Inflammatory macrophage treated with lipopolysaccharide for 1 hour (primary cell): ENCODE measurements around the gene RAD51.

Experiments used
- DNase-seq, 2 donors: peaks; one replicate each; pipeline ENCODE4 v3.0.0-alpha.2; 2020 to 2022

Gene RAD51

DNA sequence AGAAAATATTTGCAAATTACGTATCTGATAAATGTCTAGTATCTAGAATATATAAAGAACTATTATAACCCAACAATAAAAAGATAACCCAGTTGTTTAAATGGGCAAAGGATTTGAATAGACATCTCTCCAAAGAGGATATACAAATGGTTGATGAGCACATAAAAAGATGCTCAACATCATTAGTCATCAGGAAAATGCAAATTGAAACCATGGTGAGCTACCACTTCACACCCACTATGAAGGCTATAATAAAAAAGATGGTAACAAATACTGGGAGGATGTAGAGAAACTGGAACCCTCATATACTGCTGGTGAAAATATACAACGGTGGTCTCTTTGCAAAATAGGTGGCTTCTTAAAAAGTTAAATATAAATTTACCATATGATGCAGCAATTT, 28.0 kb downstream of the RAD51 start:
- peak in 1 of 2 donors; percentile 9 for DNase-seq

- no peak for DNase-seq
Observed at GRCh38 chr15:40723919-40724318, 28.9 kb downstream of the RAD51 start.

GRCh38 chr15:40731034-40731433, 36.1 kb downstream of the RAD51 start:
- DNase-seq: no peak

DNA sequence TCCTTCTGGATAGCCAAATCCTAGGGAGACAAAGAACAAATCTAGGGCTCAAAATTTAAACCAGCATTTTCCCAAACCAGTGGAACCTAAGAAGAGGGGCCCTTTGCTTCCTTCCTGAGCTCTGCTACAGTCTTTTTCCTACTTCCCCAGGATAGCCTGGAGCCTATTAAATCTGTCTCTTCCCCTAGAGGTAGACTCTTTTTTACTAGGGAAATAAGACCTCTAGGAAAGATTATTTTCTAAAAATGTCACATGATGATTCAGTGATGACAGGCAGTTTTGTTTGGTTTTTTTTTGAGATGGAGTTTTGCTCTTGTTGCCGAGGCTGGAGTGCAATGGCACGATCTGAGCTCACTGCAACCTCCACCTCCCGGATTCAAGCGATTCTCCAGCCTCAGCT, 41.6 kb downstream of the RAD51 start:
- DNase-seq: no peak

- no peak for DNase-seq
Observed at GRCh38 chr15:40737048-40737447, 42.1 kb downstream of the RAD51 start.

DNA sequence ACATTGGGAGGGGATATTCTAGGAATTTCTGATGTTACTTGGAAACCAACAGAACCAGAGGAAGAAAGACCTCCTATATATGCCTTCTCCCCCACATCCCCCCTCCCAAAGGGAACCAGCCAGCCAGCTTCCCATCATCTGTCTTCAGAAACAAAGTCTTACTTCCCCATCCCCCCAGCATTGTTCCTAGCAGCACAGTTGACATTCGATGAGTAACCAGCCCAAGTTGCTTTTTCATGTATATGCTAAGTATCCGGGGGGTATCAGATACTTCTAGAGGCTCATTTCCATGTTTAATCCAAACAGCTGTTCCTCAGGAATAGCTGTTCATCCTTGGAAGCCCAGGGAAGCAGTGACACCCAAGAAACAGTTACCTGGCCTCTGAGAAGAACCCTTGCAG, 44.1 kb downstream of the RAD51 start:
- no peak for DNase-seq

- no peak for DNase-seq
Observed at GRCh38 chr15:40739854-40740253, 44.9 kb downstream of the RAD51 start.

- no peak for DNase-seq
Observed at GRCh38 chr15:40743485-40743901, 48.5 kb downstream of the RAD51 start.

DNA sequence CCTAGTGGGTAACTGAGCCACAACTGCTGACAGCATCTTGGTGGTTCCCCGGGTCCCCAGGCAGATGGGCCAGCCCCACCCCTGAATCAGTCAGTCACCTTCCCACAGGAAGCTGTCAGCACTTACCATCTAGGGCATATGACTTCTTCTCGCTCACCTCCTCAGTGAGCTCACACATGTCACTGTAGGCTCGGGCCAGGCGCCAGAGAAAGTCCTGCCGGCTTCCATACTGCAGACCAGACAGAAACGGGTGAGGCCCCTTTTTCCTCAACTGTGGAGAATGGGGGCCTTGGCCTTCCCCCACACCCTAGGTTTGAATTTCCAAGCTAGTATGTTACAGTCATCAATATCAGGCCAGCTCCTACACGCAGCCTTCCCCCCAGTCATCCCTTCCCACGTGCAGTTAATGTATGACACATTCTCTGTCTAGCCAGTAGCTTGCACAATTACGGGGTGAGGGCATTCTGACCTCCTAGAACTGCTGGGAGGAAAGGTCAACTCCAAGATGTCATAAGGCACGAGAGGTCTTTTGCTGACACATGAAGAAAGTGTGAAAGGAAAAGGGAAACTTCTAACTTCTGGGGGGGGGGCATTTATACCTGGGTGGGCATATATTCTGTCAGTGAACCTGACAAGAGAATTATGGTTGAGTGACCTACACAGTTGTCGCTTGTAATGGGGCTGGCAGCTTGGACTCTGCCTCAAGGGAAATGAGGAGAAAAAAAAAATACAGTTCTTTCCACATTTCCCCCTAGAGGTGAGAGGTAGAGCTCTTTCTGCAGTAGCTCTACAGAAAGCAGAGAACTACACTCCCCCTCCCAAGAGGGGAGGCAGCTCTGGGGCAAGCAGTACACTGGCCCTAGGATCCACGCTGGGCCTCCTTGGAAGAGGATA, 49.2 kb downstream of the RAD51 start:
- DNase-seq: peak; percentile 95 to 98

DNA sequence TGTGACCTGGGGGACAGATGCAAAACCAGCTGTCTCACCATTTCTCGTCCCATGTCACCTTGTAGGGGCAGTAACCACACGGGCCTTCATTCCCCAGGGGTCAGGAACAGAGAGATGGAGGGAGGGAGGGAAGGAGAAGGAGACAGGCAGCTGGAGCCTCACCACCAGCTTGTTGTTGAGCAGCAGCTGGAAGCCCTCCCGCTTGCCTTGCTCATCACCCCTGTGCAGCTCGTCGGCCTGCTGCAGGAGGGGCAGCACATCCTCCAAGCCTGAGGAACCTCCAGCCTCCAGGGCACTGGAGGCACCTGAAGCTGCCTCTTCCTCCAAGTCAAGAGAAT, 49.8 kb downstream of the RAD51 start:
- no peak for DNase-seq

GRCh38 chr15:40746916-40747418, 52.0 kb downstream of the RAD51 start:
- peak; percentile 61 to 66 for DNase-seq

DNA sequence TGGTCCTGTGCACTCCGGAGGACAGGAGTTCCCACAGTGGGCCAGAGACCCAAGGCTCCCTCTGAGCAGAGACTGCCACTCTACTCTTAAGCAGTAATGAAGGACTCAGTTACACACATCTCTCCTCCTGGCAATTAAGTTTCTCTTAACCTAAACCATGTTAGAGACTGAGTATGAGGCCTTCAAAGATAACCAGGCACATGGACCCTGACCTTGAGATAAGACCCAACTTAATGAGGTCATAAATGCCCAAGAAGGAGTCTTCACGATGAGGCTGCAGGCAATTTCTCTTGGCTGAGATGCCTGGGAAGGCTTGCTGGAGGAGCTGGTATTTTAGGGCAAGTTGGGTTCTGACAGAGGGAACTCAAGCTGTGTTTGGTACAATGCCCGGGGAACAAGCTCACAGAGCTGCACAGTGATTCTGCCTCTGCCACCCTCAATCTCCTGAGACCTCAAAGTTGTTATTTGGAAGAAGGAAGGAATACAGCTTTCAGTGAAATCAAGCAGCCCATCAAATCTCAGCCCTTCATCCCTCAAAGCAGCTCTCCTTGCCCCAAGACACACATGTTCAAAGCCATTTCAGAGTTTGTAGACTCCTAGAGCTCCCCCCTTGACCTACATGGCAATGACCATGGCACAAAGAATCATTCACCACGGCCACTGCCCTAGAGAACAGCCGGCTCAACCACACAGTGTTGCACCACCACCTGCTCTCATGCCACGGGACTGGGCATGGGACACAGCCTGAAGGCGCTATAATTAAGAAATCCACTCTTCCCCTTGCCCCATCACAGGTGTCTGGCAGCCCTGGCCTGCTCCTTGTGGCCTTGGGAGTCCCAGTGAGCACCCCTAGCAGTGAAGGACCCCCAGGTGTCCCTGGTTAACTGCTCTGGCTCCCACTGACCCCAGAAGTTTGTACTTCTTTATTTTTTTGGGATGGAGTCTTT, 53.0 kb downstream of the RAD51 start:
- peak; percentile 18 to 73 for DNase-seq

DNA sequence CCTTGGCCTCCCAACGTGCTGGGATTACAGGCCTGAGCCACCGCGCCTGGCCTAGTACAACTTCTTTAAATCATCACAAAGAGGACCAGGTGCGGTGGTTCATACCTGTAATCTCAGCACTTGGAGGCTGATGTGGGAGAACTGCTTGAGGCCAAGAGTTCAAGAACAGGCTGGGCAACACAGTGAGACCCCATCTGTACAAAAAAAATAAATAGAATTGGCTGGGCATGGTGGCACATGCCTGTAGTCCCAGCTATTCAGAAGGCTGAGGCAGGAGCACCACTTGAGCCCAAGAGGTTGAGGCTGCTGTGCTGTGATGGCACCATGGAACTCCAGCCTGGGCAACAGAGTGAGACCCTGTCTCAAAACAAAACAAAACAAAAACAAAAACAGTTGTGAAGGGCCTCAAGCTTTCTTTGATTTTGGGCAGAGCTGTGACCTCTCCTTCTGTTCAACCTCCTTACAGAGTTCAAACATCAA, 54.2 kb downstream of the RAD51 start:
- no peak for DNase-seq

DNA sequence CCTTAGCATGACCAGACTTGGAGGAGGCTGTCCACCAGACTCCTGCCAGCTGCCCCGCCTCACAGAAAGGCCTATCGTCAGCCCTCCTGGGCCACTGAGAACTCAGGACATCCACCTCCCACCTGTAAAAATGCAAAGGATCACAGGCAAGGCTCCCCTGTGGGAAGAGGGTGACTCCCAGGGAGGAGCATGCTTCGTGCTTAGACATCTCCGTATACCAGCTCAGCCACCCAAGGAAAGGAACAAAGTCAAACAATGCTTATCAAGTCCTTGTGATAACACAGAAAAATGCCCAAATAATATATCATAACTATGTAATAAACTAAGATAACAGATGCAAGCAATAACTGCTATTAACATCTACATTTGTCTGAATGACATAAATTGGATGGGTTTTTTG, 55.9 kb downstream of the RAD51 start:
- no peak for DNase-seq

- DNase-seq: no peak
Observed at GRCh38 chr15:40751745-40752144, 56.8 kb downstream of the RAD51 start.

DNA sequence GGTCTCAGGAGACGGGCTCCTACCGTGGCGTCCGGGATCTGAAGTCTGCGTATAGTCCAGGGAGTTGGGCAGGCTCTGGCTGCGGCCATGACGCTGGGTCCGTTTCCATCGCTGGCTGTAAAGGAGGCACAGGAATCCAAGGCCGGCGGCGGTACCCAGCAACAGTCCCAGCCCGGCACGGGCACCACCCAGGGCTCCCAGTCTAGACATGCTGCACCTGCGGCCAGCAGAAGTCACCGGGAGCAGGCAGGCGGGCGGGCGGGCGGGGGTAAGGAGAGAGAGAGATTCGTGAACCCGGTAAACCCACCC, 59.6 kb downstream of the RAD51 start:
- DNase-seq: no peak

- DNase-seq: peak; percentile 87 to 96
Observed at GRCh38 chr15:40754883-40755811, 60.2 kb downstream of the RAD51 start, which contains the start of gene RMDN3. Gene RMDN3, minus strand, starts transcription at chr15:40755254. Its CDS starts 471 bp downstream, at chr15:40754783.

DNA sequence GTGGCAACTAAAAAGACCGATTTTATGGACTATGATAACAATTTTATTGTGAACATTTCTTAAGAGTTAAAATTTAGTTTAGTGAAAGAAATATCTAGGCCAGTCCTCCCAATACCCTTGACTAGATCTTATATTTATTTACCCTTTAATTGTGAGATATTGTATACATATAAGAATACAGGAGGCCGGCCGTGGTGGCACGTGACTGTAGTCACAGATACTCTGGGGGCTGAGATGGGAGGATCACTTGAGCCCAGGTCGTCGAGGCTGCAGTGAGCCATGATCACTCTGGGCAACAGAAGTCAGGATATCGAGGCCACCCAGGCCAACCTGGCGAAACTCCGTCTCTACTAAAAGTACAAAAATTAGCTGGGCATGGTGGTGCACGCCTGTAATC, 60.8 kb downstream of the RAD51 start:
- no peak for DNase-seq

DNA sequence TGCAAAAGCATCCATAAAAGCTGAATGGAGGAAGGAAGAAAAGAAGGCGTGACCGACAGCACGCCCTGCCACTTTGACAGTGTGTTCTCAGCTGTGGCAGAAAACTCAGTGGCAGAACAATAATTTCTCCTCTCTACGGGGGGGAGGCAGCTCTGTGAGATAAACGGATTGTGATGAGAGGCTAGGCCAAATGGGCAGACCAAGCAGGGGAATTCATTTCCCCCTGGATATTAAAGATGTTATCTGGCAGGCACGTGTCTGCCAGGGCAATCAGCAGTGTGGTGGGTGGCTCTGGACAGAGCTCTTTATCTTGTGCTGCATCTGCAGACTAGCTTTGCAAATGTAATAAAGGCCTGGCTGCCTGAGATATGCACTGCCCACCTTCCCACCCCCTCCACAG, 62.0 kb downstream of the RAD51 start:
- DNase-seq: no peak

DNA sequence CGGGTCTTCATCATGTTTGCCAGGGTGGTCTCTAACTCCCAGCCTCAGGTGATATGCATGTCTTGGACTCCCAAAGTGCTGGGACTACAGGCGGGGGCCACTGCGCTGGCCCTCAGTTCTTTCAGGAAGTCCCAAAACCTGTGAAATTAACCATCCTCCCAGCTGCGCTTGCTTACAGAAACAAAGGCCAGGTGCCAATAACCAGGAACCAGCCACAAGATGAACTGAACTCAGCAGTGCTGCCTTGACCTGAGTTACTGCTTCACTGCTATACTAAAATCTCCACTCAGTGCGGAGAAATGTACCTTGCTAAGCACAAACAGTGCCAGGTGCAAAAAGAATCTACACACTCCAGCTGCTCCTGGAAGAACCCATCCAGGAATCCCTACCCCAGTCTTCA, 65.0 kb downstream of the RAD51 start:
- DNase-seq: no peak

- DNase-seq: no peak
Observed at GRCh38 chr15:40762919-40763800, 68.2 kb downstream of the RAD51 start.
